ENCODE measurements around the gene TES. TPM values are rescaled to one million over a fixed set of nuclear protein-coding genes. Genes with fewer than 3 reads are reported as not detected.

Gene TES
- total and polyA plus RNA-seq, 7 experiments from 2014 or later, result 99.2 to 195 (median 116) TPM

DNA sequence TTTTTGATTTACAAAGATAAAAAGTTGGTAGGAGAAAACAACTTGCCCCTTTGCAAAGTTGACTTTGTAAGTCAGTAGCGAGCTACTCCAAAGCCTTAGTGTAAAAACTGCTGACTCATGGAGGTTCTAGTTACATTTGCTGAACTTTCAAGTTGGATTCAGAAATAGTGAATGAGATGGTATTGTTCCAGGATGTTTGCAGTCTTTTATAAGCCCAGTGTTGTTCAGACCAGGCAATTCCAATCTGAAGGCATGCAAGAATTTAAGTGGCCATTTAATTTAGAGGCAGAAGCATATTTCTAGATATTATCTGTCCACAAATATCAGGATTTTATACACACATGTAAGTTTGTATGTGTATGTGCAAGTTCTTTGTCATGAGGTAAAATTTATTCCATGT is 21.6 kb downstream of the TES start:
- Mint-ChIP-seq H3K27me3 (no peaks in the 10 kb centered on the region), H3K4me3 (peak overlapping the region in 7 of 10 donors; percentile 1 to 57 (median 18)), H3K4me1 (peaks cover 46 to 98% (median 78%) of the 10 kb centered on the region in 7 donors), H3K9me3 (no peaks in the 10 kb centered on the region), H3K36me3 (peaks cover 0 to 5% (median 1%) of the 10 kb centered on the region in 5 donors), H3K27ac (peak overlapping the region in 8 of 9 donors; percentile 30 to 80 (median 74))
- no peaks in the 10 kb centered on the region for H3K27me3 ChIP-seq (ENCODE audit: control insufficient read depth in 2 of 2, insufficient read depth in 2 of 2, low read length in 2 of 2)
- peaks cover 44 to 48% of the 10 kb centered on the region in 2 donors for H3K4me1 ChIP-seq (ENCODE audit: control insufficient read depth in 2 of 2, insufficient read depth in 2 of 2, low read length in 2 of 2)
- peaks cover 0 to 2% (median 0%) of the 10 kb centered on the region in 3 experiments for H3K36me3 ChIP-seq (ENCODE audit: control insufficient read depth in 2 of 3, insufficient read depth in 3 of 3, low read length in 3 of 3)
- intact Hi-C loops (cut with micrococcal nuclease), result loop anchor here (1.0 to 5.0 kb wide), 3 partner anchors 8 to 35 kb away; no protein-coding TSS in a partner anchor
- ChIA-PET CTCF (interaction anchor here (0.5 to 18.4 kb wide), 9 partner anchors 10 to 61 kb away, joined by 3 to 303 read pairs (median 7); partner anchors contain the start of gene TES), POLR2A (interaction anchor here (0.5 to 5.7 kb wide), 6 partner anchors 9 to 52 kb away, joined by 3 to 43 read pairs (median 4); partner anchors contain the start of gene TES)
- H3K9me3 ChIP-seq (ENCODE audit: control insufficient read depth in 2 of 3, low read length in 3 of 3), result no peaks in the 10 kb centered on the region
- no peak for DNase-seq
- no peak for ATAC-seq
- peak overlapping the region; percentile 27 for H3K27ac ChIP-seq (ENCODE audit: low read depth, low read length)
- H3K4me3 ChIP-seq (ENCODE audit: low read length), result no peak overlapping the region

DNA sequence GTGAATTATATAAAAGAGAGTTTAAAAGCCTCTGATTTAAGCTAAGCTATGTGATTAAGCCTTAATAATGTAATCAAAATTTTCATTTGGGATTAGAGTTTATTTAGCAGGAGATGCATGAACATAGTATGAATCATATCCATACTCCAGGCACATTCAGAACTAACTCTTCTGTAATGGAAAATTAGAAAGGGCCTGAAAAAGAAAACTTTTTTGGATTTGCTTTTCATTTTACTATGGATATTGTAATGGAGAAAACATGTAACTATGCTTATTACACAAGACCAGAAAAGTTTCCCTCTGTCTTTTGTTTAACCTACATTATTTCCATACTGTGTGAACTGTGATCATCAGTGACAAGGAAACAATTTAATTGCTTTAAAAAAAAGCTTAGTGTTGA is 22.0 kb downstream of the TES start:
- H3K4me3 ChIP-seq (ENCODE audit: low read length), result no peak overlapping the region
- peaks cover 46 to 48% of the 10 kb centered on the region in 2 donors for H3K4me1 ChIP-seq (ENCODE audit: control insufficient read depth in 2 of 2, insufficient read depth in 2 of 2, low read length in 2 of 2)
- peaks cover 0 to 9% (median 3%) of the 10 kb centered on the region in 5 donors for H3K36me3 Mint-ChIP-seq
- DNase-seq (no peak), ATAC-seq (no peak)
- H3K27me3 Mint-ChIP-seq, result no peaks in the 10 kb centered on the region
- peaks cover 48 to 99% (median 77%) of the 10 kb centered on the region in 7 donors for H3K4me1 Mint-ChIP-seq
- H3K9me3 Mint-ChIP-seq, result no peaks in the 10 kb centered on the region
- CTCF ChIA-PET, result interaction anchor here (0.5 to 18.4 kb wide), 12 partner anchors 10 to 767 kb away, joined by 3 to 303 read pairs (median 4); partner anchors contain the start of gene TES
- POLR2A ChIA-PET, result interaction anchor here (0.7 to 5.7 kb wide), 4 partner anchors 13 to 52 kb away, joined by 3 to 43 read pairs (median 4); partner anchors contain the start of gene TES
- H3K9me3 ChIP-seq (ENCODE audit: control insufficient read depth in 2 of 3, low read length in 3 of 3), result no peaks in the 10 kb centered on the region
- H3K4me3 Mint-ChIP-seq, result peak overlapping the region in 5 of 10 donors; percentile 16 to 57 (median 55)
- H3K27me3 ChIP-seq (ENCODE audit: control insufficient read depth in 2 of 2, insufficient read depth in 2 of 2, low read length in 2 of 2), result no peaks in the 10 kb centered on the region
- intact Hi-C loops (cut with micrococcal nuclease), result loop anchor here (1.0 to 5.0 kb wide), 3 partner anchors 8 to 35 kb away; no protein-coding TSS in a partner anchor
- H3K36me3 ChIP-seq (ENCODE audit: control insufficient read depth in 2 of 3, insufficient read depth in 3 of 3, low read length in 3 of 3), result peaks cover 0 to 5% (median 0%) of the 10 kb centered on the region in 3 experiments
- peak overlapping the region in 8 of 9 donors; percentile 30 to 80 (median 74) for H3K27ac Mint-ChIP-seq
- peak overlapping the region; percentile 1 for H3K27ac ChIP-seq (ENCODE audit: low read depth, low read length)

DNA sequence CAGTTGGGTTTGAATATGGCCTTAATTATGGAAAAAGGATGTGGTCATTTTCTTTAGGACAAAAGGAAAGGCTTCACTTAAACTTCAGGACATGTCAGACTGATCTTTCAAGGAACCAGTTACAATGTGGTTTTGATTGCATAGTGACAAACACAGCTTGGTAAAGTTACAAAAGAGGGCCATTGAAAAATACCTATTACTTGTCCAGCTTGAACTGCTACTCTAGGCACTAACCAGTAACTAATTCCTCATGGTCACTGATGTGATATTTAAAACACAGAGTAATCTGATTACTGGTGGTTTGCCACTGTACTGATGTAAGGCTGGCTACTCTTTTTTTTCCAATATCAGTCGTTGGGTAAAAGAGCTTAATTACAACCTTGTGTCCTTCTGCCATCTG is 22.6 kb downstream of the TES start:
- ChIA-PET CTCF (interaction anchor here (0.6 to 18.4 kb wide), 11 partner anchors 14 to 766 kb away, joined by 3 to 303 read pairs (median 4); partner anchors contain the start of gene TES), POLR2A (interaction anchor here (1.3 to 5.7 kb wide), 3 partner anchors 17 to 47 kb away, joined by 3 to 43 read pairs (median 3); partner anchors contain the start of gene TES)
- Histone ChIP-seq H3K36me3 (ENCODE audit: control insufficient read depth in 2 of 3, insufficient read depth in 3 of 3, low read length in 3 of 3) (peaks cover 0 to 9% (median 0%) of the 10 kb centered on the region in 3 experiments), H3K27ac (ENCODE audit: low read depth, low read length) (no peak overlapping the region), H3K4me1 (ENCODE audit: control insufficient read depth in 2 of 2, insufficient read depth in 2 of 2, low read length in 2 of 2) (peaks cover 41 to 48% of the 10 kb centered on the region in 2 donors), H3K9me3 (ENCODE audit: control insufficient read depth in 2 of 3, low read length in 3 of 3) (no peaks in the 10 kb centered on the region), H3K27me3 (ENCODE audit: control insufficient read depth in 2 of 2, insufficient read depth in 2 of 2, low read length in 2 of 2) (no peaks in the 10 kb centered on the region), H3K4me3 (ENCODE audit: low read length) (no peak overlapping the region)
- Mint-ChIP-seq H3K4me3 (peak overlapping the region in 2 of 10 donors; percentile 14 to 18), H3K27me3 (no peaks in the 10 kb centered on the region), H3K36me3 (peaks cover 0 to 14% (median 6%) of the 10 kb centered on the region in 5 donors), H3K9me3 (no peaks in the 10 kb centered on the region), H3K27ac (peak overlapping the region in 8 of 9 donors; percentile 23 to 94 (median 75)), H3K4me1 (peaks cover 47 to 99% (median 77%) of the 10 kb centered on the region in 7 donors)
- ATAC-seq (no peak), DNase-seq (no peak)
- intact Hi-C loops (cut with micrococcal nuclease), result loop anchor here (1.0 to 5.0 kb wide), 3 partner anchors 9 to 36 kb away; no protein-coding TSS in a partner anchor

DNA sequence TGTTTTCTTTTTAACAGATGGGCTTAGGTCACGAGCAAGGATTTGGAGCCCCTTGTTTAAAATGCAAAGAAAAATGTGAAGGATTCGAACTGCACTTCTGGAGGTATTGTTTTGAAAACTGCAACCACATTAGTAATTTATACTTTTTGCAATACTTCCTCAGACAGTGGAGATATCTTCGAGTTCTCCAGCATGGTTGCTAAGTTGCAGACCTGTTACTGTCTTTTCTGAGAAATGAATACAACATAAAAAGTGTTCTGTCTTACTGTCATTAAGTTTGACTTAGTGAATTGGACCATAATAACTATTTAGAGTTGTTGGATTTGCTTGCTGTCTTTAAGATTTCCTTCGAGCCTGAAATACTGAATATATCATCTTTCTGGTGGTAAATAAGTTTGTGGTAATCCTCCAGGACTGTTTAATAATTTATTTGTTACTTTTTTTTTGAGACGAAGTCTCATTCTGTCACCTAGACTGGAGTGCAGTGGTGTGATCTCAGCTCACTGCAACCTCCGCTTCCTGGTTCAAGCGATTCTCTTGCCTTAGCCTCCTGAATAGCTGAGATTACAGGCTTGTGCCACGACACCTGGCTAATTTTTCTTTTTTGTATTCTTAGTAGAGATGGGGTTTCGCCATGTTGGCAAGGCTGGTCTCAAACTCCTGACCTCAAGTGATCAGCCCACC is 24.3 kb downstream of the TES start:
- peak overlapping the region; percentile 11 for H3K4me3 ChIP-seq (ENCODE audit: low read length)
- no peaks in the 10 kb centered on the region for H3K27me3 Mint-ChIP-seq
- peak overlapping the region in 6 of 10 donors; percentile 23 to 59 (median 30) for H3K4me3 Mint-ChIP-seq
- intact Hi-C loops (cut with micrococcal nuclease), result loop anchor here (5.0 kb wide), 3 partner anchors 37 to 893 kb away; no protein-coding TSS in a partner anchor
- H3K27ac ChIP-seq (ENCODE audit: low read depth, low read length), result peak overlapping the region; percentile 25
- no peak for ATAC-seq
- peak overlapping the region in 7 of 9 donors; percentile 38 to 80 (median 74) for H3K27ac Mint-ChIP-seq
- peaks cover 39 to 94% (median 72%) of the 10 kb centered on the region in 7 donors for H3K4me1 Mint-ChIP-seq
- H3K36me3 ChIP-seq (ENCODE audit: control insufficient read depth in 2 of 3, insufficient read depth in 3 of 3, low read length in 3 of 3), result peaks cover 0 to 9% (median 0%) of the 10 kb centered on the region in 3 experiments
- H3K4me1 ChIP-seq (ENCODE audit: control insufficient read depth in 2 of 2, insufficient read depth in 2 of 2, low read length in 2 of 2), result peaks cover 35 to 39% of the 10 kb centered on the region in 2 donors
- peaks cover 0 to 24% (median 11%) of the 10 kb centered on the region in 5 donors for H3K36me3 Mint-ChIP-seq
- H3K27me3 ChIP-seq (ENCODE audit: control insufficient read depth in 2 of 2, insufficient read depth in 2 of 2, low read length in 2 of 2), result no peaks in the 10 kb centered on the region
- no peak for DNase-seq
- POLR2A ChIA-PET, result interaction anchor here (1.6 to 2.6 kb wide), 3 partner anchors 18 to 54 kb away, joined by 5 to 24 read pairs (median 18); partner anchors contain the start of gene TES
- CTCF ChIA-PET, result interaction anchor here (0.6 to 18.4 kb wide), 12 partner anchors 8 to 357 kb away, joined by 3 to 303 read pairs (median 10); partner anchors contain the start of gene TES
- H3K9me3 ChIP-seq (ENCODE audit: control insufficient read depth in 2 of 3, low read length in 3 of 3), result no peaks in the 10 kb centered on the region
- no peaks in the 10 kb centered on the region for H3K9me3 Mint-ChIP-seq

DNA sequence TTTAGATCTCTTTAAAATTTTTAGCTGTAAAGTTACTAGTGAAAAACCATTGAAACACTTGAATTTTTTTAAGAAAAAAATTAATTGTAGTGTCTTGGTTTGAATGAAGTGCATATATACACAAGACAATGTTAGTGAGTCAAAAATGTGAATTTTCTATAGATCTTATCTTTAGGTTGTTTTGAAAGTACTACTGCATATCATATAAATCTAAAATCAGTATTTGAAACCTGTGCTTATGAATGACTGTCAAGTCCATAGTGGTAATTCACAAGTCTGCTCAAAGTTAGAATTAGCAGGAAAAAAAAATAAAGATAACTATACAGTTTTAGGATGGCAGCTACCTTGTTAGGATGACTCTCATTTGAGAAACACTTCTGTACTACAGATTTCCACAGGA is 25.0 kb downstream of the TES start:
- Mint-ChIP-seq H3K27me3 (no peaks in the 10 kb centered on the region), H3K4me3 (peak overlapping the region in 3 of 10 donors; percentile 4 to 59 (median 39)), H3K36me3 (peaks cover 0 to 25% (median 12%) of the 10 kb centered on the region in 5 donors), H3K27ac (peak overlapping the region in 4 of 9 donors; percentile 40 to 80 (median 74)), H3K9me3 (no peaks in the 10 kb centered on the region), H3K4me1 (peaks cover 34 to 92% (median 66%) of the 10 kb centered on the region in 7 donors)
- ChIA-PET POLR2A (interaction anchor here (1.6 to 2.6 kb wide), 3 partner anchors 19 to 55 kb away, joined by 5 to 24 read pairs (median 18); partner anchors contain the start of gene TES), CTCF (interaction anchor here (0.6 to 18.4 kb wide), 20 partner anchors 8 to 357 kb away, joined by 3 to 303 read pairs (median 6); partner anchors contain the start of gene TES)
- peaks cover 27 to 36% of the 10 kb centered on the region in 2 donors for H3K4me1 ChIP-seq (ENCODE audit: control insufficient read depth in 2 of 2, insufficient read depth in 2 of 2, low read length in 2 of 2)
- H3K9me3 ChIP-seq (ENCODE audit: control insufficient read depth in 2 of 3, low read length in 3 of 3), result no peaks in the 10 kb centered on the region
- intact Hi-C loops (cut with micrococcal nuclease), result loop anchor here in 1 of 2 donors (5.0 kb wide), 2 partner anchors 572 to 892 kb away; no protein-coding TSS in a partner anchor
- DNase-seq, result no peak
- no peak overlapping the region for H3K27ac ChIP-seq (ENCODE audit: low read depth, low read length)
- no peaks in the 10 kb centered on the region for H3K27me3 ChIP-seq (ENCODE audit: control insufficient read depth in 2 of 2, insufficient read depth in 2 of 2, low read length in 2 of 2)
- no peak overlapping the region for H3K4me3 ChIP-seq (ENCODE audit: low read length)
- peaks cover 0 to 9% (median 0%) of the 10 kb centered on the region in 3 experiments for H3K36me3 ChIP-seq (ENCODE audit: control insufficient read depth in 2 of 3, insufficient read depth in 3 of 3, low read length in 3 of 3)
- no peak for ATAC-seq
